H1 (cell line): ENCODE data around the gene ANKFN1. TPM values are rescaled to one million over a fixed set of nuclear protein-coding genes. Genes with fewer than 3 reads are reported as not detected.
A peak's percentile ranks its signal among the peaks of the same experiment; 100 is the strongest.

ENCODE experiments used
- CTCF ChIA-PET: fragments of 300-600 bp; sonication (Branson Sonifier 250); formaldehyde crosslinking; loops from one replicate; lab custom pipeline; 2021; ENCODE audit not compliant: partially characterized antibody; lab: Charles Lee
- POLR2A ChIA-PET: fragments of 300-600 bp; sonication (Branson Sonifier 250); formaldehyde crosslinking; loops from one replicate; lab custom pipeline; 2021; ENCODE audit warnings: inconsistent platforms; ENCODE audit not compliant: partially characterized antibody; lab: Charles Lee
- DNase-seq, 2 experiments: peaks; one replicate each; pipeline versions ENCODE4 v3.0.0 to v3.0.0-alpha.2; 2010 to 2022; ENCODE audit warnings: low spot score in 2 of 2, low read depth in 1 of 2, mixed read lengths in 1 of 2
- FAIRE-seq: peaks from 2 replicates; lab custom pipeline; 2011; peaks lifted over from hg19 to GRCh38; lab: Jason Lieb, UNC
- H2AFZ ChIP-seq: 2 replicates; pipeline ENCODE4 v1.8.1; 2012; ENCODE audit warnings: low read length, inconsistent platforms
- H2AK5ac ChIP-seq: 2 replicates; pipeline ENCODE4 v1.6.1; 2013; ENCODE audit warnings: low read depth, low read length
- H2BK120ac ChIP-seq: replicated peaks from 2 replicates; pipeline ENCODE3; 2013; ENCODE audit warnings: low read depth, low read length, inconsistent platforms
- H2BK12ac ChIP-seq: 2 replicates; pipeline ENCODE4 v1.6.1; 2013; ENCODE audit warnings: low read depth, low read length
- H2BK15ac ChIP-seq: 2 replicates; pipeline ENCODE4 v1.6.1; 2013; ENCODE audit warnings: low read length
- H2BK20ac ChIP-seq: 2 replicates; pipeline ENCODE4 v1.6.1; 2013; ENCODE audit warnings: low read length
- H2BK5ac ChIP-seq: 2 replicates; pipeline ENCODE4 v1.6.1; 2013; ENCODE audit warnings: low read depth, low read length
- H3K14ac ChIP-seq: 2 replicates; pipeline ENCODE4 v1.6.1; 2013; ENCODE audit warnings: inconsistent platforms; ENCODE audit not compliant: insufficient read length
- H3K18ac ChIP-seq: 2 replicates; pipeline ENCODE4 v1.6.1; 2013; ENCODE audit warnings: low read length; ENCODE audit errors: extremely low read depth
- H3K23ac ChIP-seq: 2 replicates; pipeline ENCODE4 v1.6.1; 2013; ENCODE audit warnings: inconsistent platforms; ENCODE audit not compliant: insufficient read length
- H3K23me2 ChIP-seq: 2 replicates; pipeline ENCODE4 v1.6.1; 2013; ENCODE audit warnings: low read depth, low read length
- H3K27ac ChIP-seq: 2 replicates; pipeline ENCODE4 v1.6.1; 2011; ENCODE audit warnings: low read depth, low read length, inconsistent platforms
- H3K27me3 ChIP-seq, 4 experiments: replicated peaks in 1 of 4; 1 replicate in 1 of 4; 2 replicates in 3 of 4; pipeline versions ENCODE4 v1.6.1 to v1.8.1; 2011 to 2013; ENCODE audit warnings: low read length in 3 of 4, mild to moderate bottlenecking in 3 of 4, inconsistent platforms in 2 of 4, mixed read lengths in 2 of 4, moderate library complexity in 1 of 4; ENCODE audit not compliant: control insufficient read depth in 3 of 4, insufficient read depth in 3 of 4; ENCODE audit errors: extremely low read depth in 1 of 4
- H3K36me3 ChIP-seq, 4 experiments: 2 replicates each; pipeline versions ENCODE4 v1.6.1 to v1.8.1; 2011 to 2013; ENCODE audit warnings: mild to moderate bottlenecking in 4 of 4, low read length in 3 of 4, moderate library complexity in 2 of 4, control low read depth in 1 of 4, inconsistent platforms in 1 of 4; ENCODE audit not compliant: insufficient read depth in 4 of 4, control insufficient read depth in 2 of 4
- H3K4ac ChIP-seq: replicated peaks from 2 replicates; pipeline ENCODE3; 2013; ENCODE audit warnings: low read length, low read depth, mixed read lengths, inconsistent platforms; ENCODE audit not compliant: insufficient read length
- H3K4me1 ChIP-seq, 4 experiments: replicated peaks in 1 of 4; 1 replicate in 1 of 4; 2 replicates in 3 of 4; pipeline versions ENCODE4 v1.6.1 to v1.8.1; 2011 to 2013; ENCODE audit warnings: low read length in 3 of 4, inconsistent platforms in 2 of 4, mixed read lengths in 1 of 4; ENCODE audit not compliant: insufficient read depth in 4 of 4, control insufficient read depth in 3 of 4
- H3K4me2 ChIP-seq, 2 experiments: 2 replicates each; pipeline versions ENCODE4 v1.6.1 to v1.8.1; 2011 to 2013; ENCODE audit warnings: low read depth in 2 of 2, low read length in 2 of 2, control low read depth in 1 of 2, inconsistent platforms in 1 of 2, mild to moderate bottlenecking in 1 of 2; ENCODE audit not compliant: insufficient read depth in 1 of 2
- H3K4me3 ChIP-seq, 4 experiments: fragments of 200-600, 300-600 bp in 1 of 4; sonication (generic), shearing (Covaris generic), sonication (Bioruptor Twin) in 1 of 4; 2 replicates each; pipeline versions ENCODE4 v1.5.1 to v1.8.1; 2011 to 2016; ENCODE audit warnings: low read length in 4 of 4, low read depth in 3 of 4, control low read depth in 2 of 4, inconsistent platforms in 2 of 4, mild to moderate bottlenecking in 2 of 4, mixed read lengths in 1 of 4, moderate library complexity in 1 of 4; ENCODE audit not compliant: insufficient read depth in 2 of 4; ENCODE audit errors: extremely low read depth in 1 of 4
- H3K56ac ChIP-seq: replicated peaks from 2 replicates; pipeline ENCODE3; 2013; ENCODE audit warnings: low read depth, mild to moderate bottlenecking, mixed read lengths, low read length, inconsistent platforms; ENCODE audit not compliant: insufficient read length
- H3K79me1 ChIP-seq: 2 replicates; pipeline ENCODE4 v1.6.1; 2013; ENCODE audit warnings: low read depth, low read length, control low read depth
- H3K79me2 ChIP-seq, 2 experiments: 2 replicates each; pipeline versions ENCODE4 v1.6.1 to v1.8.1; 2012 to 2013; ENCODE audit warnings: low read length in 2 of 2, mild to moderate bottlenecking in 2 of 2, inconsistent platforms in 1 of 2; ENCODE audit not compliant: insufficient read depth in 2 of 2, control insufficient read depth in 1 of 2
- H3K9ac ChIP-seq, 4 experiments: replicated peaks in 1 of 4; 1 replicate in 1 of 4; 2 replicates in 3 of 4; pipeline versions ENCODE4 v1.6.1 to v1.8.1; 2011 to 2013; ENCODE audit warnings: low read depth in 3 of 4, low read length in 3 of 4, control low read depth in 2 of 4, mild to moderate bottlenecking in 2 of 4, moderate library complexity in 2 of 4, inconsistent platforms in 1 of 4; ENCODE audit errors: extremely low read depth in 1 of 4
- H3K9me3 ChIP-seq, 2 experiments: 2 replicates each; pipeline versions ENCODE4 v1.6.1 to v1.8.1; 2012 to 2013; ENCODE audit warnings: mild to moderate bottlenecking in 2 of 2, moderate library complexity in 2 of 2, control low read depth in 1 of 2, inconsistent platforms in 1 of 2, low read depth in 1 of 2, low read length in 1 of 2, mixed read lengths in 1 of 2; ENCODE audit not compliant: insufficient read depth in 2 of 2
- H4K20me1 ChIP-seq, 2 experiments: replicated peaks in 1 of 2; 2 replicates each; pipeline versions ENCODE3 to v1.8.1; 2011 to 2013; ENCODE audit warnings: inconsistent platforms in 2 of 2, low read length in 2 of 2, mild to moderate bottlenecking in 1 of 2; ENCODE audit not compliant: insufficient read depth in 2 of 2, control insufficient read depth in 1 of 2
- H4K5ac ChIP-seq: 2 replicates; pipeline ENCODE4 v1.6.1; 2013; ENCODE audit warnings: low read length, low read depth, mixed read lengths, inconsistent platforms; ENCODE audit not compliant: insufficient read length
- H4K8ac ChIP-seq: 2 replicates; pipeline ENCODE4 v1.8.0; 2013; ENCODE audit warnings: mild to moderate bottlenecking, moderate library complexity, low read length, inconsistent platforms; ENCODE audit not compliant: insufficient read depth; ENCODE audit errors: extremely low read depth
- H4K91ac ChIP-seq: replicated peaks from 2 replicates; pipeline ENCODE3; 2013; ENCODE audit warnings: low read length, mixed read lengths, inconsistent platforms; ENCODE audit not compliant: insufficient read length
- SP1 ChIP-seq: IDR thresholded peaks from 2 replicates; pipeline ENCODE4 v1.6.1; 2011; ENCODE audit warnings: low read depth, low read length
- WGBS, 2 experiments: shearing (Covaris generic) in 1 of 2; methylation state at CpG; one replicate each; pipeline versions ENCODE4 v1.1.6 to v1.1.7; 2013 to 2015; ENCODE audit warnings: low lambda C conversion rate in 2 of 2, mixed read lengths in 2 of 2, inconsistent platforms in 1 of 2, low coverage in 1 of 2, missing lambda C conversion rate in 1 of 2; ENCODE audit not compliant: insufficient replicate concordance in 2 of 2, insufficient coverage in 1 of 2, insufficient read length in 1 of 2; ENCODE audit errors: extremely low coverage in 1 of 2, missing lambda C conversion rate in 1 of 2; 5-methylcytosine and 5-hydroxymethylcytosine counted together
- polyA plus RNA-seq, 7 experiments: library from polyadenylated mRNA; depleted of rRNA in 3 of 7; stranded (reverse) in 5 of 7; unstranded in 2 of 7; fragments of >200 nt in 5 of 7; fragments of 200-250 nt in 2 of 7; gene quantifications; 1 replicate in 5 of 7; 2 replicates in 1 of 7; 4 replicates in 1 of 7; pipeline versions ENCODE4 v1.2.1 to v1.2.3, GENCODE V29; 2011 to 2013; ENCODE audit warnings: missing spikeins in 2 of 7, mixed read lengths in 2 of 7
- total RNA-seq: library from RNA; stranded (reverse); fragmentation: NEBNext Ultra II Directional; extraction: Animal tissue kit (Norgen Biotek cat#: 25700); gene quantifications from 2 replicates; pipeline ENCODE4 v1.2.1, GENCODE V29; 2021

ANKFN1 gene
- total and polyA plus RNA-seq, 2 of the 8 experiments (the other 6 are each of a cell fraction or from before 2014, with no cell fraction given) = not detected

DNA sequence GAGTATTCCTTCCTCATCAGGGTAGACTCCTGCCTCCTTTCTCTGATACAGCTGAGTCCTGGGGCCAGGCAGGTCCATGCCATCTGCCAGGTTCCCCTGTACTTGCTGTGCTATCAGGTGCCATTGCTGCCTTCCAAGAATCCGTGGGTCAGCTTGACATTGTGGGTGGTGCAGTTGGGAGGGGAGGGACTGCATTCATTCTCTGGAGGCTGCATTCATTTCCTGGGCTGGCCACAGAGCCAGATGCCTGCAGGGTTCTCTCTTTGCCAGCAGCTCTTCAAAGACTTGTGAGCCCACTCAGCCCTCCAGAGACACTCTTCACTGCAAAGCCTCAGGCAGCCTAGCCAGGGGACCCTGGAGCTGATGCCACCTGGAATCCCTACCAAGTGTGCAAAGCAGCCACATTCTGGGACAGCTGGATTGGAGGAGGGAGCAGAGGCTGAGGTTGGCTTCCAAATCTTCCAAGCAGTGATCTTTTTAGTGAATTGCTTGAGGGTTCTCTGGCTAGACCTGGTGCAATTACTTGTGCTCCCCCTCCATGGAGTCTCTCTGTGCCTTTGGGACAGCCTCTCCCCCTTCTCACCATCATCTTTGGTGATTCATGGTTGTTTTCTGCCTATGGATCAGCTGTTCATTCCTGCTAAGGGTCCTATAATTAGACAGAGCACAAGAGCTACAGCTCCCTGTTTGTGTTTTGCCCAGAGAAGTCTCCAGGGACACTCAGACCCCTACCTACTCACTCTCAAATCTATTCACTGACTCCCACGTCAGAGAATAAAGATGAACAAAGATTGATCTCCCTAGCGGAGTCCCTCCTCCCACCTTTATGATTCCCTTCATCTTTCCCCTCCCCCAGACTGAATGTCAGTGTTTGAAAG, 20.9 kb downstream of the ANKFN1 start:
- no peak for DNase-seq
- Histone ChIP-seq H3K9ac (no peak overlapping the region), H2BK120ac (no peak overlapping the region), H3K23me2 (no peaks in the 10 kb centered on the region), H2BK20ac (no peak overlapping the region), H3K4ac (no peak overlapping the region), H3K27me3 (no peaks in the 10 kb centered on the region), H3K9me3 (no peaks in the 10 kb centered on the region), H3K79me2 (no peaks in the 10 kb centered on the region), H3K4me2 (no peak overlapping the region; a peak in 1 of 4 replicates), H3K79me1 (no peaks in the 10 kb centered on the region), H4K91ac (no peak overlapping the region), H3K14ac (no peak overlapping the region), H4K20me1 (no peaks in the 10 kb centered on the region), H3K36me3 (no peaks in the 10 kb centered on the region), H2BK5ac (no peak overlapping the region), H3K56ac (no peak overlapping the region), H2BK15ac (no peak overlapping the region), H4K5ac (no peak overlapping the region), H3K4me1 (no peaks in the 10 kb centered on the region; a peak in 2 of 7 replicates), H3K23ac (no peak overlapping the region), H3K27ac (no peak overlapping the region), H3K4me3 (no peak overlapping the region), H3K18ac (no peak overlapping the region), H2BK12ac (no peak overlapping the region), H4K8ac (no peak overlapping the region), H2AFZ (peak overlapping the region; percentile 84), H2AK5ac (no peak overlapping the region)
- POLR2A ChIA-PET = no interaction called here
- no peak for FAIRE-seq
- CTCF ChIA-PET = interaction anchor here (1.1 to 2.7 kb wide), 6 partner anchors 9 to 146 kb away, joined by 4 to 9 read pairs (median 4); no protein-coding TSS in a partner anchor
- WGBS, 2 experiments = 64% methylated on average over 3 of the region's 3 CpGs; no CpG with 5 or more reads in 1 of the 2 experiments
- no peak for TF ChIP-seq SP1
